ENCODE results near the gene CBFA2T3. TPM values are rescaled to one million over a fixed set of nuclear protein-coding genes. Genes with fewer than 3 reads are reported as not detected.

Gene CBFA2T3
- total and polyA plus RNA-seq, 2 donors = 11.2 to 19.1 TPM

DNA sequence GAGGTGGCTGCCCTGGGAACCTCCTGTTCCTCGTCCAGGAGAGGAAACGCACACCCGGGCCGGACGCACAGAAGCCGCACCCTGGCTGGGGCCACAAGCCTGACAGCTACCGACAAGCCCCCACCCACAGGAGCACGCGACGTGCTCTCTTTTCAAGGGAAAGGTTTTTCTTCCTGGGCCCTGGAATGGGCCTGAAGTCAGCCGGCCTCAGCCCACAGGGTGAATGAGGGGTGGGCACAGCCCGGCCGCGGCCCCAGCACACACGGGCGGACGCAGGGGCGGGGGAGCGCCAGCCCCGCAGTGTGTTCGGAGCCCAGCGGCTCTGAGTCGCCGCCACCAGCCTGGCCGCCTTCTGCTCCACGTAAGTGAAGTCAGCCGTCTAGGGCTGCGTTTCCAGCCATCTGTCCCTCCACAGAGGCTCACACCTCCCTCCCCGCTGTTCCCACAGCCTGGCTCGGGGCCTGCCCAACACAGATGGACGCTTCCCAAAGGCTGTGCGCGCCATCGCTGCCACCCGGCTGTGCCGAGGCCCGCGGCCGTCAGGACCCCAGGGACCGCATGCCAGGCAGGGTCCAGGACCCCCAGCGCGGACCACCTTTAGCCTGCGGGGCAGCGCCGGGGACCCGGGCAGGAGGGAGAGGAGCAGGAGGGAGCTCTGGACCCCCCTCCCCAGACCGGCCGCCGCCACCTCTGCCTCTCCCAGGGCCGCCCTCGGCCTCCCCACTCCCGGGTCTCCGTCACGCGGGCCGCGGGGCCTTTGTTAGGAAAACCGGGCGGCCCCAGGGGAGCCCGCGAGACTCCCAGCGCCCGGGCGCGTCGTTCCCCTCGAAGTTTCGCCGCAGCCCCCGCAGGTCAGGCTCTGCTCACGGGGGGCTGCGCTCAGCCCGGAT is 36.8 kb downstream of the CBFA2T3 start:
- H3K27ac ChIP-seq (ENCODE audit: low read depth in 1 of 2, low read length in 1 of 2) = peak overlapping the region; percentile 74 to 83
- H3K4me3 ChIP-seq (ENCODE audit: low read length in 2 of 2) = peak overlapping the region; percentile 82 to 88
- 1% methylated on average over 73 of the region's 73 CpGs for WGBS
- H3K36me3 ChIP-seq (ENCODE audit: control insufficient read depth in 2 of 2, insufficient read depth in 2 of 2, low read length in 1 of 2) = peaks cover 16 to 43% of the 10 kb centered on the region in 2 donors
- H3K9me3 ChIP-seq (ENCODE audit: control insufficient read depth in 2 of 2, insufficient read depth in 1 of 2, low read length in 1 of 2) = peaks cover 0 to 20% of the 10 kb centered on the region in 2 donors
- DNase-seq (ENCODE audit: low read depth in 6 of 9, low spot score in 9 of 9) = peak in 1 of 9 donors; percentile 44
- peaks cover 52 to 71% of the 10 kb centered on the region in 2 donors for H3K4me1 ChIP-seq (ENCODE audit: control insufficient read depth in 2 of 2, insufficient read depth in 2 of 2, low read length in 2 of 2)
- H3K27me3 ChIP-seq (ENCODE audit: control insufficient read depth in 2 of 2, insufficient read depth in 1 of 2, low read length in 1 of 2) = peaks cover 0 to 32% of the 10 kb centered on the region in 2 donors

- Histone ChIP-seq H3K27me3 (ENCODE audit: control insufficient read depth in 2 of 2, insufficient read depth in 1 of 2, low read length in 1 of 2) (peaks cover 0 to 32% of the 10 kb centered on the region in 2 donors), H3K36me3 (ENCODE audit: control insufficient read depth in 2 of 2, insufficient read depth in 2 of 2, low read length in 1 of 2) (peaks cover 19 to 50% of the 10 kb centered on the region in 2 donors), H3K4me1 (ENCODE audit: control insufficient read depth in 2 of 2, insufficient read depth in 2 of 2, low read length in 2 of 2) (peaks cover 52 to 69% of the 10 kb centered on the region in 2 donors), H3K4me3 (ENCODE audit: low read length in 2 of 2) (peak overlapping the region; percentile 82 to 88), H3K9me3 (ENCODE audit: control insufficient read depth in 2 of 2, insufficient read depth in 1 of 2, low read length in 1 of 2) (peaks cover 0 to 20% of the 10 kb centered on the region in 2 donors), H3K27ac (ENCODE audit: low read depth in 1 of 2, low read length in 1 of 2) (peak overlapping the region; percentile 58 to 83)
- DNase-seq (ENCODE audit: low read depth in 6 of 9, low spot score in 9 of 9) = peak in 1 of 9 donors; percentile 42
- WGBS = 6% methylated on average over 34 of the region's 34 CpGs
These were observed 37.6 kb downstream of the CBFA2T3 start for GRCh38 chr16:88939245-88939971.

DNA sequence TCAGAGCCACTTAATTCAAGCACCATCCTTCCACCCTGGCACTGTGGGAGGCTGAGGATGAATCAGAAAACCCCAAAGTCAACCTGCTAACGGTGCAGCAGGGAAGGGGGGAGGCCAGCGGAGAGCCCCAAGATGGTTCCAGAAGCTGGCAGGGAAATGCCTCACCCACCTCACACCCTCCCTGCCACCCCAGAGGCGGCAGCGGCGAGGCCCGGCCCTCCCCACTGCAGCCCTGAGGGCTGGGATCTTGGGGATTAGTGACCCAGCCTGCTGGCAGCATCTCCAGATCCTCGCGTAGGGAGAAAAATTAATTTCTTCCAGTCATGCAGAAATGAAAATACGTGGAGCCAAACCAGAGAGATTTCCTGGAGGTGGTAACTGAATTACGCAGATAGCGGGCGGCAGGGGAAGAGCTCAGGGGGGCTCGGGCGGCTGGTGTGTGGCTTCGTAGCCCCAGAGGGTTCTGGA is 38.2 kb downstream of the CBFA2T3 start:
- peaks cover 50 to 64% of the 10 kb centered on the region in 2 donors for H3K4me1 ChIP-seq (ENCODE audit: control insufficient read depth in 2 of 2, insufficient read depth in 2 of 2, low read length in 2 of 2)
- WGBS = 7% methylated on average over 15 of the region's 15 CpGs
- peak in 1 of 9 donors; percentile 63 for DNase-seq (ENCODE audit: low read depth in 6 of 9, low spot score in 9 of 9)
- H3K27ac ChIP-seq (ENCODE audit: low read depth in 1 of 2, low read length in 1 of 2) = peak overlapping the region; percentile 46 to 83
- peaks cover 25 to 56% of the 10 kb centered on the region in 2 donors for H3K36me3 ChIP-seq (ENCODE audit: control insufficient read depth in 2 of 2, insufficient read depth in 2 of 2, low read length in 1 of 2)
- H3K27me3 ChIP-seq (ENCODE audit: control insufficient read depth in 2 of 2, insufficient read depth in 1 of 2, low read length in 1 of 2) = peaks cover 0 to 32% of the 10 kb centered on the region in 2 donors
- peak overlapping the region; percentile 82 to 88 for H3K4me3 ChIP-seq (ENCODE audit: low read length in 2 of 2)
- peaks cover 0 to 20% of the 10 kb centered on the region in 2 donors for H3K9me3 ChIP-seq (ENCODE audit: control insufficient read depth in 2 of 2, insufficient read depth in 1 of 2, low read length in 1 of 2)

- peaks cover 28 to 58% of the 10 kb centered on the region in 2 donors for H3K36me3 ChIP-seq (ENCODE audit: control insufficient read depth in 2 of 2, insufficient read depth in 2 of 2, low read length in 1 of 2)
- peaks cover 0 to 32% of the 10 kb centered on the region in 2 donors for H3K27me3 ChIP-seq (ENCODE audit: control insufficient read depth in 2 of 2, insufficient read depth in 1 of 2, low read length in 1 of 2)
- peak overlapping the region in 1 of 2 donors; percentile 83 for H3K27ac ChIP-seq (ENCODE audit: low read depth in 1 of 2, low read length in 1 of 2)
- peak overlapping the region; percentile 82 to 88 for H3K4me3 ChIP-seq (ENCODE audit: low read length in 2 of 2)
- peaks cover 45 to 58% of the 10 kb centered on the region in 2 donors for H3K4me1 ChIP-seq (ENCODE audit: control insufficient read depth in 2 of 2, insufficient read depth in 2 of 2, low read length in 2 of 2)
- no peak for DNase-seq (ENCODE audit: low read depth in 6 of 9, low spot score in 9 of 9)
- H3K9me3 ChIP-seq (ENCODE audit: control insufficient read depth in 2 of 2, insufficient read depth in 1 of 2, low read length in 1 of 2) = peaks cover 0 to 20% of the 10 kb centered on the region in 2 donors
- 68% methylated on average over 32 of the region's 32 CpGs for WGBS
These were observed 38.8 kb downstream of the CBFA2T3 start for GRCh38 chr16:88938119-88938776.

GRCh38 chr16:88937206-88937621 is 39.8 kb downstream of the CBFA2T3 start:
- peaks cover 33 to 67% of the 10 kb centered on the region in 2 donors for H3K36me3 ChIP-seq (ENCODE audit: control insufficient read depth in 2 of 2, insufficient read depth in 2 of 2, low read length in 1 of 2)
- peak overlapping the region; percentile 82 to 88 for H3K4me3 ChIP-seq (ENCODE audit: low read length in 2 of 2)
- peaks cover 0 to 30% of the 10 kb centered on the region in 2 donors for H3K27me3 ChIP-seq (ENCODE audit: control insufficient read depth in 2 of 2, insufficient read depth in 1 of 2, low read length in 1 of 2)
- peaks cover 37 to 52% of the 10 kb centered on the region in 2 donors for H3K4me1 ChIP-seq (ENCODE audit: control insufficient read depth in 2 of 2, insufficient read depth in 2 of 2, low read length in 2 of 2)
- peak overlapping the region in 1 of 2 donors; percentile 83 for H3K27ac ChIP-seq (ENCODE audit: low read depth in 1 of 2, low read length in 1 of 2)
- peaks cover 0 to 13% of the 10 kb centered on the region in 2 donors for H3K9me3 ChIP-seq (ENCODE audit: control insufficient read depth in 2 of 2, insufficient read depth in 1 of 2, low read length in 1 of 2)
- 55% methylated on average over 19 of the region's 19 CpGs for WGBS
- no peak for DNase-seq (ENCODE audit: low read depth in 6 of 9, low spot score in 9 of 9)

GRCh38 chr16:88936556-88937205 is 40.3 kb downstream of the CBFA2T3 start:
- peak overlapping the region; percentile 82 to 88 for H3K4me3 ChIP-seq (ENCODE audit: low read length in 2 of 2)
- H3K27ac ChIP-seq (ENCODE audit: low read depth in 1 of 2, low read length in 1 of 2) = peak overlapping the region; percentile 15 to 83
- 6% methylated on average over 31 of the region's 31 CpGs for WGBS
- H3K4me1 ChIP-seq (ENCODE audit: control insufficient read depth in 2 of 2, insufficient read depth in 2 of 2, low read length in 2 of 2) = peaks cover 35 to 51% of the 10 kb centered on the region in 2 donors
- peaks cover 35 to 70% of the 10 kb centered on the region in 2 donors for H3K36me3 ChIP-seq (ENCODE audit: control insufficient read depth in 2 of 2, insufficient read depth in 2 of 2, low read length in 1 of 2)
- DNase-seq (ENCODE audit: low read depth in 6 of 9, low spot score in 9 of 9) = peak in 2 of 9 donors; percentile 39 to 63
- H3K9me3 ChIP-seq (ENCODE audit: control insufficient read depth in 2 of 2, insufficient read depth in 1 of 2, low read length in 1 of 2) = peaks cover 0 to 9% of the 10 kb centered on the region in 2 donors
- peaks cover 0 to 26% of the 10 kb centered on the region in 2 donors for H3K27me3 ChIP-seq (ENCODE audit: control insufficient read depth in 2 of 2, insufficient read depth in 1 of 2, low read length in 1 of 2)

DNA sequence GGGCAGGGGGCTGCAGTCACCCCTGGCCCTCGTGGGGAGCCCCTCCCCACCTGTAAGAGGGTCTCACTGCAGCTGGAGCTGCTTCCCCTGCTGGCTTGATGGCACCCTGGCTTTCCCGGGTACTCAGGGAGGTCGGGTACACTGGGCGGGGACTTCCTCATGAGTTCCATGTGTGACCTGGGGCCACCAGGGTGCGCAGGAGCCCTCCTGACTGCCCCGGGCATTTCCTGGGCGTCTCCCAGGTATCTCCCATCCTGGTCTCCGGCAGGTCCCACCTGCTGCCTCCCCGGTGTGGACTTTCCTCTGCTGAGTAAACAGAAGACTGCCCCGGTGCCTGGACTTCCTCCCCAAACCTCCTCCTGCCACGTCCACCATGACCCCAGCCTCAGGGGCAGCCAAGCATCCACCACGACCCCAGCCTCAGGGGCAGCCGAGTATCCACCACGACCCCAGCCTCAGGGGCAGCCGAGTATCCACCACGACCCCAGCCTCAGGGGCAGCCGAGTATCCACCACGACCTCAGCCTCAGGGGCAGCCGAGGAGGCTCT is 40.9 kb downstream of the CBFA2T3 start:
- Histone ChIP-seq H3K27me3 (ENCODE audit: control insufficient read depth in 2 of 2, insufficient read depth in 1 of 2, low read length in 1 of 2) (peaks cover 0 to 26% of the 10 kb centered on the region in 2 donors), H3K36me3 (ENCODE audit: control insufficient read depth in 2 of 2, insufficient read depth in 2 of 2, low read length in 1 of 2) (peaks cover 41 to 76% of the 10 kb centered on the region in 2 donors), H3K4me1 (ENCODE audit: control insufficient read depth in 2 of 2, insufficient read depth in 2 of 2, low read length in 2 of 2) (peaks cover 35 to 57% of the 10 kb centered on the region in 2 donors), H3K9me3 (ENCODE audit: control insufficient read depth in 2 of 2, insufficient read depth in 1 of 2, low read length in 1 of 2) (peaks cover 0 to 9% of the 10 kb centered on the region in 2 donors), H3K27ac (ENCODE audit: low read depth in 1 of 2, low read length in 1 of 2) (peak overlapping the region; percentile 15 to 83), H3K4me3 (ENCODE audit: low read length in 2 of 2) (peak overlapping the region; percentile 82 to 88)
- WGBS = 9% methylated on average over 19 of the region's 19 CpGs
- DNase-seq (ENCODE audit: low read depth in 6 of 9, low spot score in 9 of 9) = peak in 2 of 9 donors; percentile 46 to 65

All from thymus (tissue), 11 donors.